Measurements from ENCODE around the gene TMEM165. TPM values are rescaled to one million over a fixed set of nuclear protein-coding genes. Genes with fewer than 3 reads are reported as not detected.

TMEM165 gene
- total and polyA plus RNA-seq, 9 of the 15 experiments (the other 6 are each of a cell fraction or from before 2014, with no cell fraction given): 21.3 to 145 (median 96.8) TPM

- TF ChIP-seq HMGN3 (IDR thresholded peaks at IDR 0.05; ENCODE audit: borderline replicate concordance, extremely low read depth, insufficient read length, low read depth, low read length) (peak; percentile 75), ZBTB2 (IDR thresholded peaks at IDR 0.05) (peak; percentile 88), HEY1 (CRISPR knock-in tag; IDR thresholded peaks at IDR 0.05; ENCODE audit: borderline replicate concordance) (no peak; the same call in 1 of the 2 replicates), ZEB2 (IDR thresholded peaks at IDR 0.05) (peak; percentile 98), HNRNPUL1 (IDR thresholded peaks at IDR 0.05; ENCODE audit: low read length) (no peak), PHF8 (IDR thresholded peaks at IDR 0.05; ENCODE audit: borderline replicate concordance, low read length) (no peak; the same call in 1 of the 2 replicates), CCAR2 (IDR thresholded peaks at IDR 0.05; ENCODE audit: low read depth, low read length) (no peak), MLX (CRISPR knock-in tag; conservative IDR thresholded peaks at IDR 0.05) (no peak), ARID3A (IDR thresholded peaks at IDR 0.05; ENCODE audit: borderline replicate concordance, low read depth, low read length) (no peak), TFAP4 (CRISPR knock-in tag; IDR thresholded peaks at IDR 0.05; ENCODE audit: borderline replicate concordance) (peak; percentile 44; the same call in 1 of the 2 replicates), POLR2AphosphoS5 (IDR thresholded peaks at IDR 0.05; ENCODE audit: control insufficient read depth, insufficient read depth, low read depth, low read length) (peak; percentile 98), ADNP (tag; IDR thresholded peaks at IDR 0.05) (no peak), NELFE (IDR thresholded peaks at IDR 0.05; ENCODE audit: insufficient read depth, insufficient read length) (no peak), LEF1 (IDR thresholded peaks at IDR 0.05) (peak; percentile 88), NFYB (IDR thresholded peaks at IDR 0.05; ENCODE audit: extremely low read depth, insufficient read length) (no peak), HES1 (IDR thresholded peaks at IDR 0.05; ENCODE audit: low read depth) (peak; percentile 83), GTF2E2 (tag; IDR thresholded peaks at IDR 0.05) (no peak), ZNF224 (CRISPR knock-in tag; IDR thresholded peaks at IDR 0.05) (no peak), ZBTB17 (CRISPR knock-in tag; IDR thresholded peaks at IDR 0.05) (0 out of 2 replicates have a peak, but pooled peaks have one; percentile 53), ZNF274 (IDR thresholded peaks at IDR 0.05; ENCODE audit: borderline replicate concordance, low read depth, low read length) (peak; percentile 74), TSC22D4 (tag; IDR thresholded peaks at IDR 0.05) (no peak), CHD2 (IDR thresholded peaks at IDR 0.05; ENCODE audit: low read depth, low read length) (no peak), PURB (CRISPR knock-in tag; IDR thresholded peaks at IDR 0.05; ENCODE audit: low read depth) (no peak)
These were observed 8.9 kb upstream of the TMEM165 start (continued) for GRCh38 chr4:55386840-55387239.
